Prostate gland (tissue), 2 donors: ENCODE results near the gene SLC16A10. TPM values are rescaled to one million over a fixed set of nuclear protein-coding genes. Genes with fewer than 3 reads are reported as not detected.

Source experiments
- DNase-seq: peaks from one replicate; pipeline ENCODE4 v3.0.0-alpha.2; 2019; ENCODE audit warnings: low spot score
- H3K27ac ChIP-seq, 2 donors: fragments of 200-600 bp; sonication (generic); 2 replicates each; pipeline ENCODE4 v1.5.1; 2017 to 2019
- H3K27me3 ChIP-seq: fragments of 200-600 bp; sonication (generic); replicated peaks from 2 replicates; pipeline ENCODE4 v1.5.1; 2019; ENCODE audit not compliant: insufficient read depth
- H3K36me3 ChIP-seq, 2 donors: fragments of 200-600 bp; sonication (generic); 1 replicate in 1 of 2; 2 replicates in 1 of 2; pipeline versions ENCODE4 v1.5.1 to v1.8.1; 2017 to 2019
- H3K4me1 ChIP-seq: fragments of 200-600 bp; sonication (generic); replicated peaks from 2 replicates; pipeline ENCODE4 v1.5.1; 2019
- H3K4me3 ChIP-seq, 2 donors: fragments of 200-600 bp; sonication (generic); 2 replicates each; pipeline ENCODE4 v1.5.1; 2017 to 2019
- H3K9me3 ChIP-seq: fragments of 200-600 bp; sonication (generic); 2 replicates; pipeline ENCODE4 v1.5.1; 2017
- CTCF ChIP-seq, 4 experiments: fragments of 200-600 bp in 2 of 4; fragments of 450-650 bp in 2 of 4; sonication (generic) in 2 of 4; IDR thresholded peaks; 1 replicate in 3 of 4; 2 replicates in 1 of 4; pipeline ENCODE4 v1.5.1; 2016 to 2019; ENCODE audit warnings: antibody characterized with exemption in 4 of 4, mild to moderate bottlenecking in 2 of 4, moderate library complexity in 2 of 4
- POLR2A ChIP-seq: fragments of 450-650 bp; IDR thresholded peaks from one replicate; pipeline ENCODE4 v1.6.1; 2016; ENCODE audit warnings: antibody characterized with exemption, mild to moderate bottlenecking
- POLR2AphosphoS5 ChIP-seq: sonication (generic); formaldehyde crosslinking; IDR thresholded peaks from one replicate; pipeline ENCODE4 v1.6.1; 2017; ENCODE audit warnings: antibody characterized with exemption
- WGBS: methylation state at CpG from one replicate; pipeline ENCODE4 v1.1.5; 2018; 5-methylcytosine and 5-hydroxymethylcytosine counted together
- intact Hi-C: fragments of 100-400 bp; cut with DNase I; formaldehyde crosslinking; loops from one replicate; pipeline ENCODE4 v1.14.2; 2022
- total RNA-seq, 2 donors: library from RNA; depleted of rRNA; stranded (reverse); fragments of >200 nt; gene quantifications; one replicate each; pipeline ENCODE4 v1.1.0, GENCODE V29; 2016

The SLC16A10 gene
- total RNA-seq, 2 donors from 2014 or later, result 11.5 to 12.5 TPM

GRCh38 chr6:111110036-111110435, 22.7 kb downstream of the SLC16A10 start:
- WGBS, result 88% methylated on average over 3 of the region's 3 CpGs
- H3K4me1 ChIP-seq, result no peaks in the 10 kb centered on the region
- no peak for TF ChIP-seq POLR2A
- no peak for TF ChIP-seq CTCF (IDR thresholded peaks at IDR 0.05)
- TF ChIP-seq POLR2AphosphoS5, result no peak

GRCh38 chr6:111113336-111114086, 26.2 kb downstream of the SLC16A10 start:
- Histone ChIP-seq H3K27me3 (no peaks in the 10 kb centered on the region), H3K4me1 (no peaks in the 10 kb centered on the region), H3K4me3 (no peak overlapping the region), H3K36me3 (no peaks in the 10 kb centered on the region), H3K27ac (no peak overlapping the region), H3K9me3 (no peaks in the 10 kb centered on the region)
- DNase-seq, result no peak
- TF ChIP-seq POLR2AphosphoS5 (no peak), POLR2A (no peak), CTCF (IDR thresholded peaks at IDR 0.05) (no peak)
- intact Hi-C loops, result no loop called here
- WGBS, result 49% methylated on average over 7 of the region's 7 CpGs

More at GRCh38 chr6:111110036-111110435, 22.7 kb downstream of the SLC16A10 start:
- H3K27me3 ChIP-seq, result no peaks in the 10 kb centered on the region
- intact Hi-C loops, result no loop called here
- H3K36me3 ChIP-seq, result no peaks in the 10 kb centered on the region
- no peak overlapping the region for H3K4me3 ChIP-seq
- no peaks in the 10 kb centered on the region for H3K9me3 ChIP-seq
- DNase-seq, result no peak
- no peak overlapping the region for H3K27ac ChIP-seq

- Histone ChIP-seq H3K4me3 (no peak overlapping the region), H3K27me3 (no peaks in the 10 kb centered on the region), H3K4me1 (no peaks in the 10 kb centered on the region), H3K36me3 (no peaks in the 10 kb centered on the region), H3K9me3 (no peaks in the 10 kb centered on the region), H3K27ac (no peak overlapping the region)
- DNase-seq, result no peak
- WGBS, result 64% methylated on average over 2 of the region's 2 CpGs
- TF ChIP-seq CTCF (IDR thresholded peaks at IDR 0.05), result no peak
- no peak for TF ChIP-seq POLR2A
- no peak for TF ChIP-seq POLR2AphosphoS5
- intact Hi-C loops, result no loop called here
These were observed 26.8 kb downstream of the SLC16A10 start for GRCh38 chr6:111114087-111114443.

- WGBS, result 79% methylated on average over 1 of the region's 1 CpG
- Histone ChIP-seq H3K4me3 (no peak overlapping the region), H3K9me3 (no peaks in the 10 kb centered on the region), H3K27ac (no peak overlapping the region), H3K4me1 (no peaks in the 10 kb centered on the region), H3K27me3 (no peaks in the 10 kb centered on the region), H3K36me3 (no peaks in the 10 kb centered on the region)
- intact Hi-C loops, result no loop called here
- no peak for DNase-seq
- TF ChIP-seq POLR2A (no peak), POLR2AphosphoS5 (no peak), CTCF (IDR thresholded peaks at IDR 0.05) (no peak)
These were observed 27.2 kb downstream of the SLC16A10 start for GRCh38 chr6:111114482-111114881.

GRCh38 chr6:111118826-111119225, 31.5 kb downstream of the SLC16A10 start:
- TF ChIP-seq POLR2AphosphoS5, result no peak
- no peak for TF ChIP-seq POLR2A
- no peaks in the 10 kb centered on the region for H3K9me3 ChIP-seq
- no peaks in the 10 kb centered on the region for H3K36me3 ChIP-seq
- WGBS, result 88% methylated on average over 2 of the region's 2 CpGs
- no peaks in the 10 kb centered on the region for H3K27me3 ChIP-seq
- DNase-seq, result no peak
- intact Hi-C loops, result no loop called here
- H3K4me3 ChIP-seq, result no peak overlapping the region
- no peak overlapping the region for H3K27ac ChIP-seq
- no peaks in the 10 kb centered on the region for H3K4me1 ChIP-seq
